Measurements from ENCODE around the gene TMEM132D. TPM values are rescaled to one million over a fixed set of nuclear protein-coding genes. Genes with fewer than 3 reads are reported as not detected.

TMEM132D gene
- total RNA-seq, 1 donor from 2014 or later, result 1.0 TPM

DNA sequence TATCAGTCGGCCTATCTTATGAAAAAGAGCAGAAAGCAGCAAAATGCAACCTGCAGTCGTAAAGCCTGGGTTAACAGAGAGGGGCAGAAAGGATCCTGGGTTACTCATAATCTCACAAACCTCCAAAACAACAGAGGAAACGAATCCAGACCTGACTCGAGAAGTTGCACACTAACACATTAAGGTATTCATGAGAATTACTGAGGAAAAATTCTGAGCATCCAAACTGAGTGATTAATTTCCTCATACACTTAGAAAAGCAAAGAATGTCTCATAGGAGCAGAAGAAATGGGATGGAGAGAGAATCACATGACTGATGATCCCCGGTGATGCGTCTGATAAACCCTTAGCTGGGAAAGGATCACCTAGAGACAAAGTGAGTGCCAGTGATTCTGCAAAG is 272.5 kb downstream of the TMEM132D start:
- no peak overlapping the region for H3K27ac ChIP-seq
- H3K27me3 ChIP-seq, result no peaks in the 10 kb centered on the region
- H3K9me3 ChIP-seq, result no peaks in the 10 kb centered on the region
- intact Hi-C loops (cut with DNase I), result no loop called here
- H3K4me1 ChIP-seq, result no peaks in the 10 kb centered on the region
- H3K36me3 ChIP-seq, result no peaks in the 10 kb centered on the region
- TF ChIP-seq, protein P1, sequence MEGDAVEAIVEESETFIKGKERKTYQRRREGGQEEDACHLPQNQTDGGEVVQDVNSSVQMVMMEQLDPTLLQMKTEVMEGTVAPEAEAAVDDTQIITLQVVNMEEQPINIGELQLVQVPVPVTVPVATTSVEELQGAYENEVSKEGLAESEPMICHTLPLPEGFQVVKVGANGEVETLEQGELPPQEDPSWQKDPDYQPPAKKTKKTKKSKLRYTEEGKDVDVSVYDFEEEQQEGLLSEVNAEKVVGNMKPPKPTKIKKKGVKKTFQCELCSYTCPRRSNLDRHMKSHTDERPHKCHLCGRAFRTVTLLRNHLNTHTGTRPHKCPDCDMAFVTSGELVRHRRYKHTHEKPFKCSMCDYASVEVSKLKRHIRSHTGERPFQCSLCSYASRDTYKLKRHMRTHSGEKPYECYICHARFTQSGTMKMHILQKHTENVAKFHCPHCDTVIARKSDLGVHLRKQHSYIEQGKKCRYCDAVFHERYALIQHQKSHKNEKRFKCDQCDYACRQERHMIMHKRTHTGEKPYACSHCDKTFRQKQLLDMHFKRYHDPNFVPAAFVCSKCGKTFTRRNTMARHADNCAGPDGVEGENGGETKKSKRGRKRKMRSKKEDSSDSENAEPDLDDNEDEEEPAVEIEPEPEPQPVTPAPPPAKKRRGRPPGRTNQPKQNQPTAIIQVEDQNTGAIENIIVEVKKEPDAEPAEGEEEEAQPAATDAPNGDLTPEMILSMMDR (IDR thresholded peaks at IDR 0.05), result no peak
- ATAC-seq (no peak), DNase-seq (no peak)
- H3K4me3 ChIP-seq, result no peak overlapping the region

DNA sequence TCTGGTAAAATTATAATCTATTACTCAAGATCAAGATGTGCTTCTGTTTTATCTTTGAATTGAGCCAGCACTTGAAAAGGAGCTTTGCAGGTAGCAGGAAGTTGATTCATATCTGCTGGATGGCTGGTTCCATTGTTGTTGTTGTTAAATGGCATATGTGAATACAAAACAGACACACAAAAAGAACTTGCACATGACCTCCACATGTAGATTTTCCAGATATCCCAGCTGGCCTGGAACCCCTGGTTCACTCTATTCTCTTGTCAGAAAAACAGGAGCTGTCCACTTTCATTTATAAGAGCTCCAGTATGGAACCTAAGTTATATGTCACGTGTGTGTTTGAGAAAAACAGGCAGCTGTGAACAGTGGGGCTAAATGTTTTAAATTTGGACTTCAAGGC is 273.9 kb downstream of the TMEM132D start:
- no peak for DNase-seq

DNA sequence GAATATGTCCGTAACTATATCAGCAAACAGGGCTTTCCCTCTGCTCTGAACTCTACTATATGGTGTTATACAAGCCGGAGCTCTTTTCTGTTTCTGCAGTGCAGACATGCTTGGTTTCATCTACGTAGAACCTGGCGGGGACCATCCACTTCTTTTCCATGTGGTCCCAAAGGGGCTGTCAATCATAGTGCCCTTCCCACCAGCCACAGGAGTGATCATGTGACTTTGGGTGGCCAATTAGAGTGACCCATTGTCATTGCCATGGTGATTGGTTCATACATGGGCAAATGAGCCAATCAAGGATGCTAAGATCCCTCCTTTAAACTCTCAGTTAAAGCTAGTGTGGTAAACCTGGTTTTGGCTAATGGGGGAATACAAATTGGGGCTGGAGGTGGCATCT is 281.3 kb downstream of the TMEM132D start:
- no peak for ATAC-seq

More for the DNA sequence above, 273.9 kb downstream of the TMEM132D start:
- intact Hi-C loops (cut with DNase I), result no loop called here
- TF ChIP-seq, protein P1 (IDR thresholded peaks at IDR 0.05), result no peak
- Histone ChIP-seq H3K4me1 (no peaks in the 10 kb centered on the region), H3K27me3 (no peaks in the 10 kb centered on the region), H3K4me3 (no peak overlapping the region), H3K9me3 (no peaks in the 10 kb centered on the region), H3K27ac (no peak overlapping the region), H3K36me3 (no peaks in the 10 kb centered on the region)
- no peak for ATAC-seq

DNA sequence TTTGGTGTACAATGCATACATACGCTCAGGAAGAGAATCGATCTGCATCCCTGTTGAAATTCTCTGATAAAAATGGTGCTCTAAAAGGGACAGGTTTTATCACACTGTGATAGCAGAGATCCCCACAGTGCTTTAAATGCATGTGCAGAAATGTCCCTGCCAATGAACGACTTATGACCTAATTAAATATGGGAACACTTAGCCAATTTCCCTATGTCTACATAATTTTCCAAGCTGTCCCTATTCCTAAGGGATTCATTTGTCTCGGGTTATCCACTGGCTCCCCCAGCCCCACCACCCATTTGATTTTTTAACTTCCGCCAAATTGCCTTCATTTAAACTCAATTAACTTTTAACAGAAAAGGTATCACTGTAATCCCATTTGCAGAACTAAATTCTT is 284.6 kb downstream of the TMEM132D start:
- Histone ChIP-seq H3K9me3 (no peaks in the 10 kb centered on the region), H3K27me3 (no peaks in the 10 kb centered on the region), H3K27ac (no peak overlapping the region), H3K4me3 (no peak overlapping the region), H3K4me1 (no peaks in the 10 kb centered on the region), H3K36me3 (no peaks in the 10 kb centered on the region)
- intact Hi-C loops (cut with DNase I), result no loop called here
- DNase-seq (no peak), ATAC-seq (no peak)
- TF ChIP-seq, protein P1 (IDR thresholded peaks at IDR 0.05), result no peak

More for the DNA sequence above, 281.3 kb downstream of the TMEM132D start:
- intact Hi-C loops (cut with DNase I), result no loop called here
- Histone ChIP-seq H3K27me3 (no peaks in the 10 kb centered on the region), H3K4me3 (no peak overlapping the region), H3K36me3 (no peaks in the 10 kb centered on the region), H3K9me3 (no peaks in the 10 kb centered on the region), H3K4me1 (no peaks in the 10 kb centered on the region), H3K27ac (no peak overlapping the region)
- TF ChIP-seq, protein P1 (IDR thresholded peaks at IDR 0.05), result no peak
- DNase-seq, result no peak

DNA sequence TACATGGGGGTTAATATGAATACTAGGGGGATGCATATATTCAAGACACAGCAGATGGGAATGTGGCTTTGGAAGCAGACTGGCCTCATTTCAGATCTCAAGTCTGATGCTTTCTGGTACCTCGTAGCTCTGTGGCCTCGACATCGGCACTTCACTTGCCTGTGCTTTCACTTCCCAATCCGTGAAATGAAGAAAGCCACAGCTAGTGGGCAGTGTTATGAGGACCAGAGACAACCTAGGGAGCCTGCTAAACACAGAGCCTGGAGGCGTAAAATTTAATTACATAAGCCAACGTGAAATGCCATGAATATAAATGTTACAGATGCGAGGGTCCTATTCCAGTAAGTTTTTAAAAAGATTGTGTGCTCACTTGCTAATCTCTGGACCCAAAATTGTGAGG is 286.0 kb downstream of the TMEM132D start:
- intact Hi-C loops (cut with DNase I), result no loop called here
- Histone ChIP-seq H3K27me3 (no peaks in the 10 kb centered on the region), H3K9me3 (no peaks in the 10 kb centered on the region), H3K4me3 (no peak overlapping the region), H3K4me1 (no peaks in the 10 kb centered on the region), H3K36me3 (no peaks in the 10 kb centered on the region), H3K27ac (no peak overlapping the region)
- DNase-seq (no peak), ATAC-seq (no peak)
- TF ChIP-seq, protein P1 (IDR thresholded peaks at IDR 0.05), result no peak

DNA sequence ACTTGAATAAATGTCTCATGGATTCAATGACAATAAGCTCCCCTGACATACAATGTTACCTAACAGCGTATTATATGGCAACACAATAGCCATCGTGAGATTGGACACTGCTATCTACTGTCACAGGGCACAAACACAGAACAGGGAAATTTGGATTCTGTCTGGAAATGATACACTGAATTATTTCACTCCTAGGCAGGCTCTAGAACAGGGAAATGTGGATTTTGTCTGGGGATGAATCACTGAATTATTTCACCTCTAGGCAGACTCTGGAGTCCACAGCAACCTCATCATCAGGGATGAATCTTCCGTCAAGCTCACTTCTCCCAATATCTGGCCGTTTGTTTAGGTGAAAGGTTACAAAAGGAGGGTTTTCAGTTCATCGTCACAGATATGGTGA is 288.8 kb downstream of the TMEM132D start:
- Histone ChIP-seq H3K9me3 (no peaks in the 10 kb centered on the region), H3K4me1 (no peaks in the 10 kb centered on the region), H3K27me3 (no peaks in the 10 kb centered on the region), H3K27ac (no peak overlapping the region), H3K36me3 (no peaks in the 10 kb centered on the region), H3K4me3 (no peak overlapping the region)
- intact Hi-C loops (cut with DNase I), result no loop called here
- ATAC-seq (no peak), DNase-seq (no peak)
- TF ChIP-seq, protein P1 (IDR thresholded peaks at IDR 0.05), result no peak
